Myocyte (in vitro differentiated cells): ENCODE results near the gene HHEX. TPM values are rescaled to one million over a fixed set of nuclear protein-coding genes. Genes with fewer than 3 reads are reported as not detected.
"Not testable (repeated sequence)": the region's sequence is repeated elsewhere in the genome, so short reads cannot be mapped to it uniquely, and the experiment has no call there.

ENCODE experiments used
- DNase-seq: peaks from one replicate; pipeline ENCODE4 v3.0.0-alpha.2; 2012; ENCODE audit warnings: low read depth
- polyA plus RNA-seq: library from polyadenylated mRNA; unstranded; fragments of >200 nt; gene quantifications from one replicate; pipeline ENCODE4 v1.2.1, GENCODE V29; 2012; ENCODE audit warnings: missing spikeins
- total RNA-seq: library from RNA; depleted of rRNA; stranded (reverse); fragments of >200 nt; gene quantifications from 2 replicates; pipeline ENCODE4 v1.2.3, GENCODE V29; 2014

The HHEX gene
- 0.11 and 0.16 TPM in 2 replicates for total RNA-seq
- 0.15 TPM for polyA plus RNA-seq

DNA sequence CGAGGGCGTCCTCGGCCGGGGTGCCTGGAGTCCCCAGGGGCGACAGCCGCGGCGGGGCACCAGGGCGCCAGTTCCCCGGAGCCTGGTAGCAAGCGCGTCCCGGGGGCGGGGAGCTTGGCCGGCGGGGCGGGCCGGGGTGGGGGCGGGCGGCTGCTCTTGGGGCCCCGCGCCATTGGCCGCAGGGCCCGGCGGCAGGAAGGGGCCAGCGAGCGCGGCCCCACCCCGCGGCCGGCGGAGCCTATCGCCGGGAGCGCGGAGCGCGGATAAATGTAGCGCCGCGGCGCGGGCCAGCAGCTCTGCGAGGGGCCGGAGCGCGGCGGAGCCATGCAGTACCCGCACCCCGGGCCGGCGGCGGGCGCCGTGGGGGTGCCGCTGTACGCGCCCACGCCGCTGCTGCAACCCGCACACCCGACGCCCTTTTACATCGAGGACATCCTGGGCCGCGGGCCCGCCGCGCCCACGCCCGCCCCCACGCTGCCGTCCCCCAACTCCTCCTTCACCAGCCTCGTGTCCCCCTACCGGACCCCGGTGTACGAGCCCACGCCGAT is at the start of gene HHEX:
Gene HHEX (plus strand): TSS at position 293 of the 548 bp plus-strand sequence. CDS start 32 bp downstream, at position 325.
- no peak for DNase-seq

DNA sequence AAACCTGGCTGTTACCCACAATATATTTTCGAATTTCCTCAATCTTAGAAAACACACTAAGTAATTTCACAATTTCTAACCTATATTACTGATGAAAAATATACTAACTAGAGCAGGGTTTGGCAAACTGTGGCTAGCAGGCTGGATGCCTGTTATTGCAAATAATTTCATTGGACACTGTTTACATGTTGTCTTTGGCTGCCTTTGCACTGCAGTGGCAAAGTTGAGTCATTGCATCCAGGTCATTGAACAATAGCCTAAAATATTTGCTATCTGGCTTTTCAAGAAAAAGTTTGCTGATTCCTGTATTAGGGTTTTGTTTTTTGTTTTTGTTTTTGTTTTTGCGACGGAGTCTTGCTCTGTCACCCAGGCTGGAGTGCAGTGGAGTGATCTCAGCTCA is 49.6 kb upstream of the HHEX start:
- peak; percentile 20 for DNase-seq

GRCh38 chr10:92641492-92641891 is 48.3 kb upstream of the HHEX start:
- DNase-seq: no peak

DNA sequence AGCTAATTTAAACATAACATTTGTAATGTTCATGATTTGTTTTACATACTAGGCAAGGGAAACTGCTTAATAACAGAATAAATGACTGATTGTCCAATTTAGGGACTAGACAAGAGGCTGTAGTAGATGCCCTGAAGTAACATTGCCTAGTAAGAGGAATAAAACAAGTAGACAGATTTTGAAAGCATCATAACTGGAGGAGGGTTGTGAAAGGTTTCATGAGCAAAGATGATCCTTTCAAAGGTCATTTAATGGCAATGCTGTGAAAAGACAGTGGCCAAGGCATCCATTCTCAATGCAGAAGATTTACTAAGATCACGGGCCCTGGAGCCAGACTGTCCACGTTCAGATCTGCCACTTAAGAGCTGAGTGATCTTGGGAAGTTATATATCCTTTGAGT is 44.8 kb upstream of the HHEX start:
- no peak for DNase-seq

GRCh38 chr10:92650864-92651263 is 38.9 kb upstream of the HHEX start:
- DNase-seq: not testable (repeated sequence)

- DNase-seq: no peak
Measured at GRCh38 chr10:92655426-92655825, 34.3 kb upstream of the HHEX start.

DNA sequence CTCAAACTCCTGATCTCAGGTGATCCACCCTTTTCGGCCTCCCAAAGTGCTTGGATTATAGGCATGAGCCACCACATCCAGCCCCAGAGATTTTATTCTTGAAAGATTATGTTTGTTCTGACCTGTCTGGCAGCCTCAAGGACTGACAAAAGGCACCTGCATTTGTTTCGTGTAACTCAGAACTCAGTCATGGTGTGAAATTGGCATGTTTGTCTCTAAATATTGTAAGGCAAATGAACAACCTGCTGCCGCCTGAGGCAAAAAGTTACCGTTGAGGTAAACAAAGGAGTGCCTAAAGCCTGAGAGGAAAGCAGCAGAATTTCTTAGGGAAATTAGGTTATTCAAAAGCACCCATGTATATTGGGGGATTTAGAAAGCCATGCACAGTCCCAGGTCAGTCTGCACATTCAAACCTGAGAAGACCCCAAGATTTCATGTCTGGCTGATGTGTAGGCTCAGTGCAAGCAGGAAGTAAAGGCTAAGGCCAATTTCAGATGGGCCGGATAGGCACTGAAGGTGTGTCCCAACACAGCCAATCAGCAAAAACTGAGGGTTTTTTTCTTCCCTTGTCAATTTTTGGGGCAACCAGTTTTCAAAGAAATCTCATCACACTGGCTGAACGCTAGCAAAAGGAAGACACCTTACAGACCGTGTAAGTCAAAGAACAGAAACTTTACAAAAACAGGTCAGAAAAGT is 33.3 kb upstream of the HHEX start:
- no peak for DNase-seq

DNA sequence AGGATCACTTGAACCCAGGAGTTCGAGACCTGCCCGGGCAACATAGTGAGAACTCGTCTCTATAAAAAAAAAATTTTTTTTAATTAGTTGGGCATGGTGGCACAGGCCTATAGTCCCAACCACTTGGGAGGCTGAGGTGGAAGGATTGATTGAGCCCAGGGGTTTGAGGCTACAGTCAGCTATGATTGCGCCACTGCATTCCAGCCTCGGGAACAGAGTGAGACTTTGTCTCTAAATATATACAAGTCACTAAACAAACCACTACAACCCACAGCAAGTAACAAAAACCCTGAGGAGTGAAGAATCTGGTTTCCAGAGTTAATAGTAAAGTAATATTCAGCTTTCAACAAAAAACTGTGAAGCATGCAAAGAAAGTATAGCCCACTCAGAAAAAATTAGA is 32.7 kb upstream of the HHEX start:
- DNase-seq: no peak

GRCh38 chr10:92662848-92663247 is 26.9 kb upstream of the HHEX start:
- peak; percentile 2 for DNase-seq

DNA sequence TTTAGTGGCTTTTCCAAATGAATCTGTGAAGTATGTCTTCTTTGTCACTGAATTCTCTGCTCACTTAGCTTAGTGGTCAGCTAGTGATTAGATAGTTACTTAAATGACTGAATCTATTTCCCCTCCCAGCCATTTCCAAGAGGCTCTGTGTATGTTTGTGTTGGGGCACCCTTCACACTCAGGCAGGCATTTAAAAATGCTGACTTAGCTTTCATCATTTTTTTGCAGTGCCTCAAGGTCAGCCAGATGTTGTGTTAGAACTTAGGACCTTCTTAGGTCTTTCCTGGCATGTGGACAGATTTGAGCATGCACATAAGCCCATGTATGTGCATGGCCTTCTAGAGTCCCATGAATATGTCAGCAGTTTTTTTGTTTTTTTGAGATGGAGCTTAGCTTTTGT is 25.4 kb upstream of the HHEX start:
- DNase-seq: no peak

GRCh38 chr10:92667078-92667477 is 22.7 kb upstream of the HHEX start:
- DNase-seq: no peak

- no peak for DNase-seq
Measured at GRCh38 chr10:92677708-92678107, 12.0 kb upstream of the HHEX start.

- no peak for DNase-seq
Measured at GRCh38 chr10:92678206-92678605, 11.5 kb upstream of the HHEX start.

GRCh38 chr10:92681306-92681834 is 8.4 kb upstream of the HHEX start:
- DNase-seq: no peak

- DNase-seq: no peak
Measured at GRCh38 chr10:92688573-92688926, 1.2 kb upstream of the HHEX start.

DNA sequence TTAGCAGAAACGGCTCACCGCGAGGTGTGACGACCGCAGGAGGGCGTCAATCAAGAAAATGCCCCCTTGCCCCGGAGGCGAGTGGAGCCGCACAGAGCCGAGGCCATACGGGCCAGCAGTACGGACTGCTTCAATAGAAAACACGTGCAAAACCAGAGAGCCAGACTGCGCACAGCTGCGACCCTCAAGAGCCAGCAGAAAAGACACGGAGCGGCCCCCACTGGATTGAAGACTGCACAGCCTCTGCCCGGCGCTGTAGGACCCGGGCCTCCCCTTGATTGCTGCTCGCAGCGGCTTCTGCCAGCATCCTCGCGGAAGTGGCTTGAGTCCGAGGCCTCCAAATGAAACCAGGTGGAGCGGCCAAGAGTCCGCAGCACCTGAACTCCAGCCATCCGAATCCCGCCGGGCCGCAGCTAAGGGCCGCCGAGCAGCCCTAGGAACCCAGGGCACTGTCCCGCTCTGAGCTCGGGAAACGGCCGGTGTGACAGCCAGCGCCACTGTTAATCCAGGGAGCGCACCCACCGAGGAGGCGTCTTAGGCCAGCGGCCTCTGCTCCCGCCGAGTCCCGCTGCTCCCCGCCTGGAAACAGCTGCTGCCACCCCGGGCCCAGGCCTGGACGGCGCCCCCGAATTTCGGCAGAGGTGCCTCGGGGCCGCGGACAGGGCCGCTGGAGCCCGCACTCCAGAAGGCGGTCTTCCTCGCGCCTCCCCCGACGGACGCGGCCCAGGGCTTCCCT is 660 bp upstream of the HHEX start:
- peak; percentile 8 for DNase-seq

GRCh38 chr10:92690211-92690914 is 608 bp downstream of the HHEX start:
- DNase-seq: no peak

GRCh38 chr10:92690915-92691590 is 1.3 kb downstream of the HHEX start:
- DNase-seq: no peak

GRCh38 chr10:92691591-92692079 is 1.9 kb downstream of the HHEX start:
- DNase-seq: no peak

DNA sequence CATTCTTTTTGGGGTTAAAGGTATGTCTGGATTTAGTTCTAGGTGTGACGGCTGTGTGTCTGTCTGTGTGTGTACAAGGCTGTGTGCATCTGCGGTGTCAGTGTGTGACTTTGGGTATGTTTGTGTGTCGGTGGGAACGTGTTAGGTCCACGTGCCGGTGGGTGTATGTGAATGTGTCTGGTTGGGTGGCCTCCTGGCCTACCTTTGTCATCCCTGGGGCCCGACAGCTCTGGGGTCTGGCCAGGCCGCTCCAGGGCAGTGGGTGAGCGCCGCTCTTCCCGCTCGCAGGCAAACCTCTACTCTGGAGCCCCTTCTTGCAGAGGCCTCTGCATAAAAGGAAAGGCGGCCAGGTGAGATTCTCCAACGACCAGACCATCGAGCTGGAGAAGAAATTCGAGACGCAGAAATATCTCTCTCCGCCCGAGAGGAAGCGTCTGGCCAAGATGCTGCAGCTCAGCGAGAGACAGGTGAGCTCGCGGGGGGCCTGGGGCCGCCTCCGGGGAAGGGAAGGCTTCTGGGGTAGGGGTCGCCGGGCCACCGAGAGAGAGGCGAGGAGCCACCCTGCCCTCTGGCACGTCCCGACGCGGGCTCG is 2.4 kb downstream of the HHEX start:
- DNase-seq: no peak
